Endothelial cell (in vitro differentiated cells): ENCODE measurements around the gene TMEM59L. TPM values are rescaled to one million over a fixed set of nuclear protein-coding genes. Genes with fewer than 3 reads are reported as not detected.
A peak's percentile ranks its signal among the peaks of the same experiment; 100 is the strongest.

Source experiments
- DNase-seq: peaks from one replicate; pipeline ENCODE4 v3.0.0; 2021; ENCODE audit warnings: low spot score
- H3K27ac Mint-ChIP-seq: one replicate; pipeline ENCODE4 v1.8.0; 2021; ENCODE audit warnings: mixed read lengths, inconsistent platforms; ENCODE audit not compliant: unreplicated experiment
- H3K27me3 Mint-ChIP-seq: one replicate; pipeline ENCODE4 v1.8.0; 2021; ENCODE audit warnings: mild to moderate bottlenecking, moderate library complexity, mixed read lengths, inconsistent platforms; ENCODE audit not compliant: unreplicated experiment
- H3K36me3 Mint-ChIP-seq: one replicate; pipeline ENCODE4 v1.8.0; 2021; ENCODE audit warnings: mild to moderate bottlenecking, low read depth, mixed read lengths, inconsistent platforms; ENCODE audit not compliant: unreplicated experiment
- H3K4me1 Mint-ChIP-seq: one replicate; pipeline ENCODE4 v1.8.0; 2021; ENCODE audit warnings: mild to moderate bottlenecking, mixed read lengths, inconsistent platforms; ENCODE audit not compliant: unreplicated experiment
- H3K4me3 Mint-ChIP-seq: one replicate; pipeline ENCODE4 v1.8.0; 2021; ENCODE audit warnings: mild to moderate bottlenecking, mixed read lengths, inconsistent platforms; ENCODE audit not compliant: unreplicated experiment
- H3K9me3 Mint-ChIP-seq: one replicate; pipeline ENCODE4 v1.8.0; 2021; ENCODE audit warnings: mixed read lengths, inconsistent platforms; ENCODE audit not compliant: unreplicated experiment
- CTCF ChIP-seq: fragments of 200-600 bp; sonication (generic); IDR thresholded peaks from one replicate; pipeline ENCODE4 v1.5.0; 2021; ENCODE audit warnings: antibody characterized with exemption; ENCODE audit not compliant: unreplicated experiment
- total RNA-seq: library from RNA; stranded (reverse); fragmentation: NEBNext Ultra II Directional; extraction: Animal tissue kit (Norgen Biotek cat#: 25700); gene quantifications from one replicate; pipeline ENCODE4 v1.2.1, GENCODE V29; 2021; ENCODE audit not compliant: unreplicated experiment

Gene TMEM59L
- total RNA-seq, 1 donor from 2014 or later = 0.15 TPM

- Mint-ChIP-seq H3K4me1 (peaks cover 2% of the 10 kb centered on the region), H3K9me3 (no peaks in the 10 kb centered on the region), H3K4me3 (peak overlapping the region; percentile 84), H3K27ac (peak overlapping the region; percentile 48), H3K36me3 (peaks cover 8% of the 10 kb centered on the region), H3K27me3 (peaks cover 11% of the 10 kb centered on the region)
- TF ChIP-seq CTCF = no peak
- DNase-seq = no peak
Observed at GRCh38 chr19:18635831-18636182, 23.1 kb downstream of the TMEM59L start.

GRCh38 chr19:18636183-18636968 lies 23.7 kb downstream of the TMEM59L start:
- DNase-seq = peak; percentile 98
- Mint-ChIP-seq H3K27me3 (peaks cover 11% of the 10 kb centered on the region), H3K4me3 (peak overlapping the region; percentile 84), H3K9me3 (no peaks in the 10 kb centered on the region), H3K36me3 (peaks cover 8% of the 10 kb centered on the region), H3K27ac (no peak overlapping the region), H3K4me1 (peaks cover 2% of the 10 kb centered on the region)
- TF ChIP-seq CTCF = no peak

- Mint-ChIP-seq H3K4me3 (peak within 1 kb of the TSS; percentile 86), H3K27ac (no peak within 1 kb of the TSS), H3K4me1 (peaks cover 2% of the 10 kb centered on the region), H3K27me3 (peaks cover 11% of the 10 kb centered on the region), H3K36me3 (peaks cover 8% of the 10 kb centered on the region), H3K9me3 (no peaks in the 10 kb centered on the region)
- TF ChIP-seq CTCF = no peak
- no peak for DNase-seq
Observed at GRCh38 chr19:18636969-18637629, 24.4 kb downstream of the TMEM59L start, which contains the start of gene KLHL26. KLHL26 (plus strand) TSS chr19:18637028; CDS start chr19:18637055, 27 bp downstream.

- no peaks in the 10 kb centered on the region for H3K9me3 Mint-ChIP-seq
- peaks cover 8% of the 10 kb centered on the region for H3K36me3 Mint-ChIP-seq
- H3K27me3 Mint-ChIP-seq = peaks cover 11% of the 10 kb centered on the region
- peak overlapping the region; percentile 86 for H3K4me3 Mint-ChIP-seq
- no peak overlapping the region for H3K27ac Mint-ChIP-seq
- no peak for TF ChIP-seq CTCF
- no peak for DNase-seq
- peaks cover 2% of the 10 kb centered on the region for H3K4me1 Mint-ChIP-seq
Observed at GRCh38 chr19:18637673-18638630, 25.3 kb downstream of the TMEM59L start.
